Daoy (cell line): ENCODE data around the gene TMEM63C. TPM values are rescaled to one million over a fixed set of nuclear protein-coding genes. Genes with fewer than 3 reads are reported as not detected.

ENCODE experiments used
- DNase-seq: peaks from one replicate; pipeline ENCODE4 v3.0.0-alpha.2; 2015; ENCODE audit warnings: low read depth
- total RNA-seq: library from RNA; depleted of rRNA; stranded (reverse); fragments of >200 nt; shearing (Covaris generic); gene quantifications from 2 replicates; pipeline ENCODE4 v1.2.3, GENCODE V29; 2014

The TMEM63C gene
- total RNA-seq, 1 experiment from 2014 or later: 0.63 TPM

DNA sequence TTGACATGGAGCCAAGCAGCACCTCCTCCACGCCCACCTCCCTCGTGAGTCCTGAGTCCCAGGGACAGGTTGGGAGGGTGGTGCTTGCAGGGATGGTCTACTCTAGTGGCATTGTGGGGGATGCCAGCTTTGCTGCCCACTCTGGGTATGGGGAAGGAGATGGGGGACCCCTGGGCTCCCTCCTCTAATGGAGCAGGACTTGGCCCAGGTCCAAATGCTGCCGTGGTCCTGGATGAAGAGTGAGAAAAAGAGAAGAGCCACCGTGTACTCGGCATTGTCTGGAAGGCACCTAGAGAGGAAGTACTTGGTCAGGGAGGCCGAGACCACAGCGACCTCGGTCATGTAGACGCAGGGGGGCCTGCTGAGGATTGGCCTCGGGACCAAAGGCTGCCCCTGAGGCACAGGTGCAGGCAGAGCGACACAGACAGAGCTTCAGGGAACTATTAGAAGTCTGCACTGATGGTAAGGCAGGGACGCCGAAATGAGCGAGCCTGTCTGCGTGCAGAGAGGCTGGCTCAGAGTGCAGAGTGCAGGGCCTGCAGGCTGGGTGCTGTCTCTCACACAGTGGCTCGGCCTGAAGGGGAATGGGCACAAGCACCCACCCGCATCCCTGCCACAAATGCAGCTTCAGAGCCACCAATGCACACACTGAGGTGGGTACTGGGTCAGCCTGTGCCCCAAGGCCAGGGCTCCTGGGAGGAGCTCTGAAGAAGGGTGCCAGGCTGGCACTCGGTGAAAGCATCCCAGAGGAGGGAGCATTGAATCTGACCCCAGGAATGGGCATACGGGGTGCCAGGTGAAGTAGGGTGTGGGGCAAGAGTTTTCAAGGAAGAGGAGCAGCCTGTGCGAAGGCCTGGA is 72.0 kb downstream of the TMEM63C start:
- no peak for DNase-seq

DNA sequence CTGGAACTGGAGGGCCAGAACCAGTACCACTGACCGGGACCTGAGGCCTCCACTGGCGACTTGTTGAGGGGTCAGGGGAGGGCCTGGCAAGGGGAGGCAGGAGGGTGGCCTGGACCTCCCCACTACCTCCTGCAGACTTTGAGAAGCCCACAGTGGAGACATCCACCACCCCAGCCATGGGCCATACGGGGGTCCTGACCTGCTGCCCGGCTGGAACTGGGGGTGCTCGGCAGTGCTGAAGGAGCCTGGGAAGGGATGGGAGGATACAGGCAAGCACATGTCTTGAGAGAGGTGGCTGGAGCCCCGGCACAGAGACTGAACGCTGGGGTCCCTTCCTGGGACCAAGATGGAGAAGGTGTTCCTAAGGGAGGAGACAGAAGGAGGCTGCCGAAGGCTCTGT is 75.1 kb downstream of the TMEM63C start:
- no peak for DNase-seq

DNA sequence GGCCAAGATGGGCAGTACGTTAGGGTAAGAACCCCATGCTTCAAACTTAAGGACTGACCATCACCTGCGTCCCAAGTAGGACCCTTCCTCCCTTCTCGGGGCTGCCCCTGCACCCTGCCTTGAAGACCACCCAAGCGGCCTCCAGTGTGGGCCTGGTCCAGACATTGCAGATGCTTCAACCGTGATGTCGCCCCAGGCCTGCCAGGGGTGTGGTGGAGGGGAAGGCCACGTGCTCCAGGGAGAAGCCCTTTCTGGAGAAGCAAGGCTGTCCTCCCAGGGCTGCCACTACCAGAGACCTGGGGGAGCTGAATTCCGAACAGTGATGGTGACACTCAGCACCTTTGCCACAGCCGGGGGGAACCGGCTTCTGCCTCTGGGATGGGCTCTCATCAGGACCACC is 76.1 kb downstream of the TMEM63C start:
- DNase-seq: no peak

- no peak for DNase-seq
Observed at GRCh38 chr14:77258566-77258965, 77.0 kb downstream of the TMEM63C start.

- no peak for DNase-seq
Observed at GRCh38 chr14:77259025-77259715, 77.6 kb downstream of the TMEM63C start.

GRCh38 chr14:77260199-77260598 is 78.6 kb downstream of the TMEM63C start:
- no peak for DNase-seq

GRCh38 chr14:77260631-77261030 is 79.0 kb downstream of the TMEM63C start:
- no peak for DNase-seq

DNA sequence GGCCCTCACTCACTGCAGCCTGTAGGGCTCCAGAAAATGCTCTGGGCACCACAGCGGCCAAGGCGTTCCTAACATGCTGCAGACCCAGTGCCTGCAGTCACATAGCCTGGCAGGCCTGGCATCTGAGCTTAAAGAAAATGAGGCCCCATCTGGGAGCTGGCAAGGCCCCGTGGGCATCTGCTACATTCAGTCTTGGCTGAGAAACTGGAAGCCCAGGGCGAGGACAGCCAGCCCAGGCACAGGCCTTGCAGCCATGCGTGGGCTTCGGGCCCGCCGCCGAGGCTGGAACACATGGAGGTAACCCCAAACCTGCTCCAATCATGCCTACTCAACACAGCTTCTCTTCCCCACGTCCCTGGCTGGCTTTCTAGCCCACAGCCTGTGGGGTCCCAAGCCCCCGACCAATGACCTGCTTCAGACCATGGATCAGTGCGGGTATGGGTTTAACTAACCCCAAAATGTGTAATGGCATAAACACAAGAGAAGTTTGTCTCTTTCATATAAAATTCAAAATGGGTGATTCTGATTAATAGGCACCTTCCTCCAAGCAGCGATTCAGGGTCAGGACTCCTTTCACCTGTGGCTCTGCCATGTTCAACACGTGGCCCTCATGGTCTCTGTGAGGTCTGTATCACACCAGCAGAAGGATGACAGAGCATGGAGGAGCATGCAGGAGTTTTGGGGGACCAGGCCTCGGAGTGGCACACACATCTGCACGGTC is 83.0 kb downstream of the TMEM63C start:
- DNase-seq: no peak

GRCh38 chr14:77265187-77265515 is 83.6 kb downstream of the TMEM63C start:
- no peak for DNase-seq

DNA sequence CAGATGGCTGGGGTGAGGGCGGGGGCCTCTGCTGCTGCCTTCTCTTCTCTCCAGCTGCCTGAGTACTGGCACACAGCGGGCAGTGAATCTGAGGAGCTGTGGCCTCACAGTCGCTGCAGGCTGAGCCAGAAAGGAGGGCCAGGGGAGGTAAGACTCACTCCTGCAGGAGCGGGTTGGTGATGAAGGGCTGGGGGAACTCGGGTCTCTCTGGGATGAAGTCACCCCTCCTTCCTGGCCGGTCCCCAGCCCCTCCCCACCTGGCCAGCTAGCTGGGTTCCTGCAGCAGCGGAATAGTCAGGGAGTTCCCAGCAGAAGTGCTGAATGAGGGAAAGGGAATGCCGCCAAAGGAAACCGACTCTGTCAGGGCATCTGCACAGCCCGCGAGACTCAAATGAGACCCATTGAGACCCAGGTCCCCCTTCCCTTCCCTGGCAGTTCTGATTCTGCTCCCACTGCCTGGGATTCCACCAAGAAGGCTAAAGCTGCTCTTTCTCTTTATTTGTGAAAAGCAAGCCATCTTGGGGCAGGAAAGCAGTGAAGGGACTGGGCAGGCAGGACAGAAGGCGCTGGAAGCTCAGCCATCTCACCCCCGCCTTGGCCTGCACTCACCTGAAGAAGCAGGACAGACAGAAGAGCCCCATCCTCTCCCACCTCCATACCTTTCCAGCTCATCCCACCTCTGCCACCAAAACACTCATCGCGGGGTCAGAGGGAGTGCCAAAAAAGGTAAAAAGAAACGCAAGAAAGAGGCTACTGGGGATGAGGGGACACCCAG is 84.2 kb downstream of the TMEM63C start:
- no peak for DNase-seq

GRCh38 chr14:77266336-77266735 is 84.7 kb downstream of the TMEM63C start:
- DNase-seq: no peak

GRCh38 chr14:77267937-77268699 is 86.5 kb downstream of the TMEM63C start:
- no peak for DNase-seq

- no peak for DNase-seq
Observed at GRCh38 chr14:77268989-77269600, 87.5 kb downstream of the TMEM63C start.

DNA sequence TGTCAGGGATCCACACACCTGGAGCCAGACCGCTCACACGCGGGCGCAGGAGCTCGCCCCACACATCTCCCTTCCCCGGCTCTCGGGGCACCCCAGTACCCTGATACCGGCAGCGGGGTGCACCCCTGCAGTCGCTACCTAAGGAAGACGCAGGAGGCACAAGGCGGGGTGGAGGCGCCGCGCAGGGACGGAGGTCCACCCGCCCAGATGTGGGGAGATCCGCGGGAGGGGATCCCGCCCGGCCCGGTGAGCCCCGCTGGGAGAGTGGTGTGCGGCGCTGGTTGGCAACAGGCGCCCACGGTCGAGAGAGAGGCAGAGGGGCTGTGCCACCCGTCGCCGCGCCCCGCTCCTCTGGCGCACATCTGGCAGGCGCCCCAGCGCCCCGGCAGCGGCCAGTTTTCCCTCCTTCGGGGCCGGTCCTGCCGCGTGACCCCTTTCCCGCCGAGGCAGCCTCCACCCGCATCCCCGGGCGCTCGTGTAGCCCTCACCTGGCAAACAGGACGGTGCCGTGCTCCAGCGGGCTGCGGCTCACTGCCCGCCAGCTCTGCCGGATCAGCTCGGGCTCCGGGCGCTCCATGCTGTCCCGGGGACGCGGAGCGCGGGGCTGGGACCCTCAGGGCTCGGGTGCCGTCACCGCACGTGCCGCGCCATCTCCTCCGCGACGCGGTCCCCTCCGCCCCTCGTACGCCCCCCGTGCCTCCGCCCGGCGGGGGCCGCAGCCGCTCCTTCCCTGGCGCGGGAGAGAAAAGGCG is 88.9 kb downstream of the TMEM63C start:
- no peak for DNase-seq

- no peak for DNase-seq
Observed at GRCh38 chr14:77271113-77271710, 89.6 kb downstream of the TMEM63C start, which contains the start of gene NGB. Gene NGB, minus strand, starts transcription at chr14:77271206. Its CDS starts 269 bp downstream, at chr14:77270937.

GRCh38 chr14:77272261-77272660 is 90.7 kb downstream of the TMEM63C start:
- DNase-seq: no peak

GRCh38 chr14:77273796-77274195 is 92.2 kb downstream of the TMEM63C start:
- DNase-seq: no peak

DNA sequence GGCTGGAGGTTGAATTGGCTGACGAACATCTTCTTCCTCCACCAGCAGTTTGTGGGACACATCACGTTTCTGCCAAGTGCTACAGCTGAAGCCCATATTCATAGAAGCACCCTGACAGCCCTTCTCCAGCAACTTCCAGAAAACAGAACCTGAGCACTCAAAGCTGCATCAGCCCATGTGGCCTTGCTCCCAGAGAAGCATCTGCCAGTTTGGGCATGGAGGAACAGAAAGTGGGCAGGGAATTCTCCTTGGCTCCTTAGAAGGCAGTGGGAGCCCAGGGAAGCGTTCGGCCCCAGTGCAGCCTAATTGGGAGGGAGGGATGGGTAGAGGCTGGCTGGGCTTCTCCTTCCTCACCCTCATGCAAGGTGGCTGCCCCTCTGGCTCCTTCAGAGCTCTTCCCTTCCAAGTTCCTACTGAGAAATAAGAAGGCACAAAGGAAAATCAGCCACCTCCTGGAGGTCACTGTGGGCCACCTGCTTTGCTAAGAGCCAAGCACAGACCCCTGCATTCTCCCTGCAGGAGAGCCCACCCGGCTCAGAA is 93.5 kb downstream of the TMEM63C start:
- DNase-seq: no peak

- DNase-seq: no peak
Observed at GRCh38 chr14:77275601-77276017, 94.0 kb downstream of the TMEM63C start.
